HFFc6 (cell line): ENCODE measurements around the gene AUTS2. TPM values are rescaled to one million over a fixed set of nuclear protein-coding genes. Genes with fewer than 3 reads are reported as not detected.

Experiments used
- DNase-seq: peaks from one replicate; pipeline ENCODE4 v3.0.0-alpha.2; 2018
- H3K27ac Mint-ChIP-seq: 2 replicates; pipeline ENCODE4 v1.8.0; 2020; ENCODE audit warnings: mild to moderate bottlenecking, mixed read lengths
- H3K27me3 Mint-ChIP-seq: 2 replicates; pipeline ENCODE4 v1.8.0; 2021; ENCODE audit warnings: mild to moderate bottlenecking, moderate library complexity, mixed read lengths; ENCODE audit not compliant: insufficient read depth
- H3K36me3 Mint-ChIP-seq: 2 replicates; pipeline ENCODE4 v1.8.0; 2021; ENCODE audit warnings: low read depth, mixed read lengths
- H3K4me1 Mint-ChIP-seq: 2 replicates; pipeline ENCODE4 v1.8.0; 2020; ENCODE audit warnings: low read depth, mixed read lengths
- H3K4me3 Mint-ChIP-seq: 2 replicates; pipeline ENCODE4 v1.8.0; 2020; ENCODE audit warnings: mild to moderate bottlenecking, moderate library complexity, mixed read lengths
- H3K9me3 Mint-ChIP-seq: 2 replicates; pipeline ENCODE4 v1.8.0; 2020; ENCODE audit warnings: mild to moderate bottlenecking, mixed read lengths
- total RNA-seq, 6 experiments: library from RNA; stranded (reverse); fragmentation: NEBNext Ultra II Directional; extraction: Animal tissue kit (Norgen Biotek cat#: 25700); gene quantifications; 2 replicates in 1 of 6; 3 replicates in 5 of 6; pipeline ENCODE4 v1.2.3, GENCODE V29; 2021
- TF ChIP-seq, protein P1 (sequence below): fragments of 200-600 bp; sonication (generic); IDR thresholded peaks from 2 replicates; pipeline ENCODE4 v1.5.0; 2021; ENCODE audit warnings: antibody characterized with exemption, mild to moderate bottlenecking

The AUTS2 gene
- total RNA-seq, 6 experiments from 2014 or later, result 0.02 to 0.19 (median 0.16) TPM; not detected in 2

DNA sequence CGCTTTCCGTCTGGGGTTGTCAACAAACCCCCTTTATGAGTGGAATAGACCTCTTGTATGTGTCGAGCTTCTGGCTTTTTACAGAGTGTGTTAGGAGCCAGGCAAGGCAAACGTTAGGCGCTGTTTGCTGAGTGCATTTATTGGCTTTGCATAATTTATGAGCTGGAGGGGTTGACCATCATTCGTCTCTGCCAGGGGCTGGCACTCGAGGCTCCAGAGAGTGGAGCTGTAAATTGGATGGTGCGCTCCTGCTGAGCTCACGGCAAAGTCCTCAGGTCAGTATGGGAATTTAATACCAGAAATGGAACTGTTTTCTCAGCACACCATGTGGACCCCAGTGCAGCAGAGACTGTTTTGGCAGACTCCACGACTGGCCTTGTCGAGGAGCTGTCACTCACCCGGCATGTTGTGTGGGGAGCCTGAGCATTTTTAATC is 834.3 kb downstream of the AUTS2 start:
- no peak for DNase-seq
- Mint-ChIP-seq H3K4me1 (no peaks in the 10 kb centered on the region), H3K27ac (no peak overlapping the region), H3K4me3 (no peak overlapping the region), H3K9me3 (peaks cover 76% of the 10 kb centered on the region), H3K27me3 (peaks cover 3% of the 10 kb centered on the region), H3K36me3 (0 out of 2 replicates have a peak, but pooled peaks cover 4% of the 10 kb centered on the region)
- TF ChIP-seq, protein P1, sequence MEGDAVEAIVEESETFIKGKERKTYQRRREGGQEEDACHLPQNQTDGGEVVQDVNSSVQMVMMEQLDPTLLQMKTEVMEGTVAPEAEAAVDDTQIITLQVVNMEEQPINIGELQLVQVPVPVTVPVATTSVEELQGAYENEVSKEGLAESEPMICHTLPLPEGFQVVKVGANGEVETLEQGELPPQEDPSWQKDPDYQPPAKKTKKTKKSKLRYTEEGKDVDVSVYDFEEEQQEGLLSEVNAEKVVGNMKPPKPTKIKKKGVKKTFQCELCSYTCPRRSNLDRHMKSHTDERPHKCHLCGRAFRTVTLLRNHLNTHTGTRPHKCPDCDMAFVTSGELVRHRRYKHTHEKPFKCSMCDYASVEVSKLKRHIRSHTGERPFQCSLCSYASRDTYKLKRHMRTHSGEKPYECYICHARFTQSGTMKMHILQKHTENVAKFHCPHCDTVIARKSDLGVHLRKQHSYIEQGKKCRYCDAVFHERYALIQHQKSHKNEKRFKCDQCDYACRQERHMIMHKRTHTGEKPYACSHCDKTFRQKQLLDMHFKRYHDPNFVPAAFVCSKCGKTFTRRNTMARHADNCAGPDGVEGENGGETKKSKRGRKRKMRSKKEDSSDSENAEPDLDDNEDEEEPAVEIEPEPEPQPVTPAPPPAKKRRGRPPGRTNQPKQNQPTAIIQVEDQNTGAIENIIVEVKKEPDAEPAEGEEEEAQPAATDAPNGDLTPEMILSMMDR, result no peak

DNA sequence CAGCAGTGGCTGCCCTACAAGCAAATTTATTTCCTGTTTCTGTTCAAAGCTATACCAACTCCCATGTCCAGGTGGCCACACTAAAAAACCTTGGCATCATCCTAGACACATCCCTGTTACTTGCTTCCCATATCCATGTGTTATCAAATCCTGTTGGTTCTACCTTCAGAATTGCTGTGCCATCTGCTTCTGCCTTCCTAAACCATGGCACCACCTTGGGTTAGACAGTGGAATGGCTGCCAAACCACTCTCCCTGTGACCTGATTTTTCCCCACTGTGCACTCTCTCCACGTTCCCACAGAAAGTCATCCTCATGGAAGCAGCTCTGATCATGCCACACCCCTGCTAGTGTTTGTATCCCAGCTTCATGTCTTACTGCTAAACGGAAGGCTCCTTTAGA is 836.1 kb downstream of the AUTS2 start:
- Mint-ChIP-seq H3K27ac (no peak overlapping the region), H3K4me1 (no peaks in the 10 kb centered on the region), H3K9me3 (peaks cover 69% of the 10 kb centered on the region), H3K36me3 (0 out of 2 replicates have a peak, but pooled peaks cover 4% of the 10 kb centered on the region), H3K4me3 (no peak overlapping the region), H3K27me3 (peaks cover 3% of the 10 kb centered on the region)
- TF ChIP-seq, protein P1, result no peak
- no peak for DNase-seq

DNA sequence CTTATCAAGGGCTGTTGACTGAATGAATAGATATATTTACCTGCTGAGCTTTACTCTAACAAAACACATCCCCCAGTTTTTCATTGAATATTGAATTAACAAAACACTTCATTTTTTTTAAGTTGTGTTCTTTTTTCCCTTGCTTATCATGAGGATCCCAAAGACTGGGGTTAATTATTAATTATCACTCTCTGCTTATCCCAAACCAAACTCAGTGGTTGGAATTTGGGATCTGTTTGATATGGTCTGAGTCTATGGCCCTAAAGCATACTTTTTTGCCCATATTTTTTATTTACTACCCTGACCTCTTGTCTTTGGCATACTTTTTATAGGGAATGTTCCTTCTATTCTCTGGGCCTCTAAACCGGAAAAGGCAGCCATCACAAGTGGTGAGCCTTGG is 836.5 kb downstream of the AUTS2 start:
- no peaks in the 10 kb centered on the region for H3K4me1 Mint-ChIP-seq
- H3K9me3 Mint-ChIP-seq, result peaks cover 70% of the 10 kb centered on the region
- H3K27ac Mint-ChIP-seq, result no peak overlapping the region
- no peak overlapping the region for H3K4me3 Mint-ChIP-seq
- TF ChIP-seq, protein P1, result no peak
- H3K27me3 Mint-ChIP-seq, result peaks cover 3% of the 10 kb centered on the region
- no peak for DNase-seq
- H3K36me3 Mint-ChIP-seq, result 0 out of 2 replicates have a peak, but pooled peaks cover 4% of the 10 kb centered on the region

- H3K27ac Mint-ChIP-seq, result no peak overlapping the region
- no peak overlapping the region for H3K4me3 Mint-ChIP-seq
- no peak for DNase-seq
- TF ChIP-seq, protein P1, result no peak
- H3K4me1 Mint-ChIP-seq, result no peaks in the 10 kb centered on the region
- H3K36me3 Mint-ChIP-seq, result 0 out of 2 replicates have a peak, but pooled peaks cover 4% of the 10 kb centered on the region
- peaks cover 63% of the 10 kb centered on the region for H3K9me3 Mint-ChIP-seq
- peaks cover 3% of the 10 kb centered on the region for H3K27me3 Mint-ChIP-seq
Measured at GRCh38 chr7:70435634-70436033, 837.4 kb downstream of the AUTS2 start.

GRCh38 chr7:70436790-70437350 is 838.6 kb downstream of the AUTS2 start:
- TF ChIP-seq, protein P1, result no peak
- Mint-ChIP-seq H3K27me3 (peaks cover 3% of the 10 kb centered on the region), H3K9me3 (peaks cover 67% of the 10 kb centered on the region), H3K4me1 (no peaks in the 10 kb centered on the region), H3K4me3 (no peak overlapping the region), H3K36me3 (0 out of 2 replicates have a peak, but pooled peaks cover 4% of the 10 kb centered on the region), H3K27ac (no peak overlapping the region)
- no peak for DNase-seq
